ENCODE measurements around the gene SPAG16. TPM values are rescaled to one million over a fixed set of nuclear protein-coding genes. Genes with fewer than 3 reads are reported as not detected.

The SPAG16 gene
- total and polyA plus RNA-seq, 2 of the 13 experiments (the other 11 are each of a cell fraction or from before 2014, with no cell fraction given): 9.6 to 26.5 TPM

DNA sequence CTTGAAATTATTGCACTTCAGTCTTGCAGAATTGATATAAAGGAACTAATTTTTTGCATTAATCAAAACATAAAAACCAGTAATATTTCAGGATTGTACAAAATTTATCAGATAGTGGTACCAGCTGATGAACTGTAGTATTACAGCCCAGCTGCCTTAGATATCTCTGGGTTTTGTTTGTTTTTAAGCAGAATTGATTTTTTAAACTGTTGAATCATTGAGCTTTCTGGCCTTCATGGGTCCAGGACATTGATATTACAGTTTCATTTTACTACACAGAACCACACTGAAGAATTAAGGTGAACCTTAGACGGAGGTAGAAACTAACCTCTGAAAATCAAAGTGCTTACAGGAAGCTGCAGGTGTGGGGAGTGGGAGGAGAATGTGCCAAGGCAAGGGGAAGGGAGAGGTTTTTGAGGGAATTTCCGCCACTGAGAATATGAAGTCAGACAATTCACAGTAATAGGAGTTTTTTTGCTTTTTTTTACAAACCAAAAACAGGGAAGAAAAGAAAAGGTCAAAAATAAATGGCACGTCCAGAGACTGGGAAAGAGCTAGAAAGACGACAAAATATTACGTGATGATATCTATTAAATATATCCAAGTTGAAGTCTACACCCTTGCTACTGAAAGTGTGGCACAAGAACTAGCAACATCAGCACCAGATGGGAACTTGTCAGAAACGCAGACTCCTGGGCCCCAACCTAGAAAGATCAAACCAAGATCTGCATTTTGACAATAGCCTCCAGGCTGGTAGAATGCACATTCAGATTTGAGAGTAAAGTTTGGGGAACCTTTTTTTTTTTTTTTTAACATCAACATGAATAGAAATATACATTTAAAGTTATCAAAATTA, 40.8 kb upstream of the SPAG16 start:
- BruUV-seq (replicated peaks): no TSS peak
- H4K20me1 ChIP-seq (ENCODE audit: insufficient read depth, low read length): no peaks in the 10 kb centered on the region
- DNase-seq (ENCODE audit: low spot score) (no peak), FAIRE-seq (no peak), ATAC-seq (no peak; the same call in 2 of the 3 replicates)
- H3K4me2 ChIP-seq (ENCODE audit: low read depth, low read length): no peak overlapping the region
- in situ Hi-C loops (cut with HindIII; ENCODE audit: extremely low pct_ligation_motif_present, low pct_unique_long_range_greater_than_20kb) (loop anchor here (10.0 kb wide), 1 partner anchor 1571 kb away; no protein-coding TSS in a partner anchor), intact Hi-C loops (cut with micrococcal nuclease; ENCODE audit: unreplicated experiment) (no loop called here)
- no peak overlapping the region for H2AFZ ChIP-seq (ENCODE audit: low read length)
- 79% methylated on average over 6 of the region's 6 CpGs for WGBS (ENCODE audit: low lambda C conversion rate)
- H3K4me3 ChIP-seq (replicated peaks in 1 of 3; ENCODE audit: insufficient read depth in 1 of 3, low read depth in 2 of 3, low read length in 3 of 3): no peak overlapping the region
- ChIA-PET POLR2A (no interaction called here), CTCF (ENCODE audit: low intra/inter-chr PET ratio, low total read pairs) (no interaction called here)
- peaks cover 23% of the 10 kb centered on the region for H3K4me1 ChIP-seq (ENCODE audit: insufficient read depth, low read length)
- no peak overlapping the region for H3K9ac ChIP-seq (ENCODE audit: insufficient read depth, low read depth, low read length)
- no peaks in the 10 kb centered on the region for H3K27me3 ChIP-seq (ENCODE audit: control insufficient read depth in 1 of 2, insufficient read depth in 2 of 2, low read length in 2 of 2)
- H3K9me3 ChIP-seq (ENCODE audit: low read length): no peaks in the 10 kb centered on the region
- no peaks in the 10 kb centered on the region for H3K79me2 ChIP-seq (ENCODE audit: insufficient read depth, low read length)
- H3K27ac ChIP-seq (ENCODE audit: extremely low read length, insufficient read depth, low read length): no peak overlapping the region
- no peaks in the 10 kb centered on the region for H3K36me3 ChIP-seq (replicated peaks in 1 of 2; ENCODE audit: control insufficient read depth in 1 of 2, insufficient read depth in 2 of 2, low read length in 2 of 2)
- TF ChIP-seq, protein P1, sequence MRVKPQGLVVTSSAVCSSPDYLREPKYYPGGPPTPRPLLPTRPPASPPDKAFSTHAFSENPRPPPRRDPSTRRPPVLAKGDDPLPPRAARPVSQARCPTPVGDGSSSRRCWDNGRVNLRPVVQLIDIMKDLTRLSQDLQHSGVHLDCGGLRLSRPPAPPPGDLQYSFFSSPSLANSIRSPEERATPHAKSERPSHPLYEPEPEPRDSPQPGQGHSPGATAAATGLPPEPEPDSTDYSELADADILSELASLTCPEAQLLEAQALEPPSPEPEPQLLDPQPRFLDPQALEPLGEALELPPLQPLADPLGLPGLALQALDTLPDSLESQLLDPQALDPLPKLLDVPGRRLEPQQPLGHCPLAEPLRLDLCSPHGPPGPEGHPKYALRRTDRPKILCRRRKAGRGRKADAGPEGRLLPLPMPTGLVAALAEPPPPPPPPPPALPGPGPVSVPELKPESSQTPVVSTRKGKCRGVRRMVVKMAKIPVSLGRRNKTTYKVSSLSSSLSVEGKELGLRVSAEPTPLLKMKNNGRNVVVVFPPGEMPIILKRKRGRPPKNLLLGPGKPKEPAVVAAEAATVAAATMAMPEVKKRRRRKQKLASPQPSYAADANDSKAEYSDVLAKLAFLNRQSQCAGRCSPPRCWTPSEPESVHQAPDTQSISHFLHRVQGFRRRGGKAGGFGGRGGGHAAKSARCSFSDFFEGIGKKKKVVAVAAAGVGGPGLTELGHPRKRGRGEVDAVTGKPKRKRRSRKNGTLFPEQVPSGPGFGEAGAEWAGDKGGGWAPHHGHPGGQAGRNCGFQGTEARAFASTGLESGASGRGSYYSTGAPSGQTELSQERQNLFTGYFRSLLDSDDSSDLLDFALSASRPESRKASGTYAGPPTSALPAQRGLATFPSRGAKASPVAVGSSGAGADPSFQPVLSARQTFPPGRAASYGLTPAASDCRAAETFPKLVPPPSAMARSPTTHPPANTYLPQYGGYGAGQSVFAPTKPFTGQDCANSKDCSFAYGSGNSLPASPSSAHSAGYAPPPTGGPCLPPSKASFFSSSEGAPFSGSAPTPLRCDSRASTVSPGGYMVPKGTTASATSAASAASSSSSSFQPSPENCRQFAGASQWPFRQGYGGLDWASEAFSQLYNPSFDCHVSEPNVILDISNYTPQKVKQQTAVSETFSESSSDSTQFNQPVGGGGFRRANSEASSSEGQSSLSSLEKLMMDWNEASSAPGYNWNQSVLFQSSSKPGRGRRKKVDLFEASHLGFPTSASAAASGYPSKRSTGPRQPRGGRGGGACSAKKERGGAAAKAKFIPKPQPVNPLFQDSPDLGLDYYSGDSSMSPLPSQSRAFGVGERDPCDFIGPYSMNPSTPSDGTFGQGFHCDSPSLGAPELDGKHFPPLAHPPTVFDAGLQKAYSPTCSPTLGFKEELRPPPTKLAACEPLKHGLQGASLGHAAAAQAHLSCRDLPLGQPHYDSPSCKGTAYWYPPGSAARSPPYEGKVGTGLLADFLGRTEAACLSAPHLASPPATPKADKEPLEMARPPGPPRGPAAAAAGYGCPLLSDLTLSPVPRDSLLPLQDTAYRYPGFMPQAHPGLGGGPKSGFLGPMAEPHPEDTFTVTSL (CRISPR knock-in tag; IDR thresholded peaks at IDR 0.05; ENCODE audit: borderline replicate concordance): no peak
- TF ChIP-seq, protein P2, sequence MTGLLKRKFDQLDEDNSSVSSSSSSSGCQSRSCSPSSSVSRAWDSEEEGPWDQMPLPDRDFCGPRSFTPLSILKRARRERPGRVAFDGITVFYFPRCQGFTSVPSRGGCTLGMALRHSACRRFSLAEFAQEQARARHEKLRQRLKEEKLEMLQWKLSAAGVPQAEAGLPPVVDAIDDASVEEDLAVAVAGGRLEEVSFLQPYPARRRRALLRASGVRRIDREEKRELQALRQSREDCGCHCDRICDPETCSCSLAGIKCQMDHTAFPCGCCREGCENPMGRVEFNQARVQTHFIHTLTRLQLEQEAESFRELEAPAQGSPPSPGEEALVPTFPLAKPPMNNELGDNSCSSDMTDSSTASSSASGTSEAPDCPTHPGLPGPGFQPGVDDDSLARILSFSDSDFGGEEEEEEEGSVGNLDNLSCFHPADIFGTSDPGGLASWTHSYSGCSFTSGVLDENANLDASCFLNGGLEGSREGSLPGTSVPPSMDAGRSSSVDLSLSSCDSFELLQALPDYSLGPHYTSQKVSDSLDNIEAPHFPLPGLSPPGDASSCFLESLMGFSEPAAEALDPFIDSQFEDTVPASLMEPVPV (CRISPR knock-in tag; IDR thresholded peaks at IDR 0.05): no peak
- TF ChIP-seq, protein P3, sequence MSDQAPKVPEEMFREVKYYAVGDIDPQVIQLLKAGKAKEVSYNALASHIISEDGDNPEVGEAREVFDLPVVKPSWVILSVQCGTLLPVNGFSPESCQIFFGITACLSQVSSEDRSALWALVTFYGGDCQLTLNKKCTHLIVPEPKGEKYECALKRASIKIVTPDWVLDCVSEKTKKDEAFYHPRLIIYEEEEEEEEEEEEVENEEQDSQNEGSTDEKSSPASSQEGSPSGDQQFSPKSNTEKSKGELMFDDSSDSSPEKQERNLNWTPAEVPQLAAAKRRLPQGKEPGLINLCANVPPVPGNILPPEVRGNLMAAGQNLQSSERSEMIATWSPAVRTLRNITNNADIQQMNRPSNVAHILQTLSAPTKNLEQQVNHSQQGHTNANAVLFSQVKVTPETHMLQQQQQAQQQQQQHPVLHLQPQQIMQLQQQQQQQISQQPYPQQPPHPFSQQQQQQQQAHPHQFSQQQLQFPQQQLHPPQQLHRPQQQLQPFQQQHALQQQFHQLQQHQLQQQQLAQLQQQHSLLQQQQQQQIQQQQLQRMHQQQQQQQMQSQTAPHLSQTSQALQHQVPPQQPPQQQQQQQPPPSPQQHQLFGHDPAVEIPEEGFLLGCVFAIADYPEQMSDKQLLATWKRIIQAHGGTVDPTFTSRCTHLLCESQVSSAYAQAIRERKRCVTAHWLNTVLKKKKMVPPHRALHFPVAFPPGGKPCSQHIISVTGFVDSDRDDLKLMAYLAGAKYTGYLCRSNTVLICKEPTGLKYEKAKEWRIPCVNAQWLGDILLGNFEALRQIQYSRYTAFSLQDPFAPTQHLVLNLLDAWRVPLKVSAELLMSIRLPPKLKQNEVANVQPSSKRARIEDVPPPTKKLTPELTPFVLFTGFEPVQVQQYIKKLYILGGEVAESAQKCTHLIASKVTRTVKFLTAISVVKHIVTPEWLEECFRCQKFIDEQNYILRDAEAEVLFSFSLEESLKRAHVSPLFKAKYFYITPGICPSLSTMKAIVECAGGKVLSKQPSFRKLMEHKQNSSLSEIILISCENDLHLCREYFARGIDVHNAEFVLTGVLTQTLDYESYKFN (CRISPR knock-in tag; conservative IDR thresholded peaks at IDR 0.05): no peak
- TF ChIP-seq, protein P4, sequence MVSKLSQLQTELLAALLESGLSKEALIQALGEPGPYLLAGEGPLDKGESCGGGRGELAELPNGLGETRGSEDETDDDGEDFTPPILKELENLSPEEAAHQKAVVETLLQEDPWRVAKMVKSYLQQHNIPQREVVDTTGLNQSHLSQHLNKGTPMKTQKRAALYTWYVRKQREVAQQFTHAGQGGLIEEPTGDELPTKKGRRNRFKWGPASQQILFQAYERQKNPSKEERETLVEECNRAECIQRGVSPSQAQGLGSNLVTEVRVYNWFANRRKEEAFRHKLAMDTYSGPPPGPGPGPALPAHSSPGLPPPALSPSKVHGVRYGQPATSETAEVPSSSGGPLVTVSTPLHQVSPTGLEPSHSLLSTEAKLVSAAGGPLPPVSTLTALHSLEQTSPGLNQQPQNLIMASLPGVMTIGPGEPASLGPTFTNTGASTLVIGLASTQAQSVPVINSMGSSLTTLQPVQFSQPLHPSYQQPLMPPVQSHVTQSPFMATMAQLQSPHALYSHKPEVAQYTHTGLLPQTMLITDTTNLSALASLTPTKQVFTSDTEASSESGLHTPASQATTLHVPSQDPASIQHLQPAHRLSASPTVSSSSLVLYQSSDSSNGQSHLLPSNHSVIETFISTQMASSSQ (IDR thresholded peaks at IDR 0.05; ENCODE audit: low read depth): no peak
- TF ChIP-seq, protein P4 (CRISPR knock-in tag; IDR thresholded peaks at IDR 0.05; ENCODE audit: borderline replicate concordance): no peak
- TF ChIP-seq SP2 (CRISPR knock-in tag; IDR thresholded peaks at IDR 0.05): no peak
